HG02642 (cell line): Measurements from ENCODE around the gene ABLIM2.

Experiments
- ATAC-seq: cut with Tn5 transposase; IDR thresholded peaks from one replicate; pipeline ENCODE4 v1.9.1; 2021; ENCODE audit warnings: mild to moderate bottlenecking; ENCODE audit not compliant: unreplicated experiment, poor library complexity

ABLIM2 gene

DNA sequence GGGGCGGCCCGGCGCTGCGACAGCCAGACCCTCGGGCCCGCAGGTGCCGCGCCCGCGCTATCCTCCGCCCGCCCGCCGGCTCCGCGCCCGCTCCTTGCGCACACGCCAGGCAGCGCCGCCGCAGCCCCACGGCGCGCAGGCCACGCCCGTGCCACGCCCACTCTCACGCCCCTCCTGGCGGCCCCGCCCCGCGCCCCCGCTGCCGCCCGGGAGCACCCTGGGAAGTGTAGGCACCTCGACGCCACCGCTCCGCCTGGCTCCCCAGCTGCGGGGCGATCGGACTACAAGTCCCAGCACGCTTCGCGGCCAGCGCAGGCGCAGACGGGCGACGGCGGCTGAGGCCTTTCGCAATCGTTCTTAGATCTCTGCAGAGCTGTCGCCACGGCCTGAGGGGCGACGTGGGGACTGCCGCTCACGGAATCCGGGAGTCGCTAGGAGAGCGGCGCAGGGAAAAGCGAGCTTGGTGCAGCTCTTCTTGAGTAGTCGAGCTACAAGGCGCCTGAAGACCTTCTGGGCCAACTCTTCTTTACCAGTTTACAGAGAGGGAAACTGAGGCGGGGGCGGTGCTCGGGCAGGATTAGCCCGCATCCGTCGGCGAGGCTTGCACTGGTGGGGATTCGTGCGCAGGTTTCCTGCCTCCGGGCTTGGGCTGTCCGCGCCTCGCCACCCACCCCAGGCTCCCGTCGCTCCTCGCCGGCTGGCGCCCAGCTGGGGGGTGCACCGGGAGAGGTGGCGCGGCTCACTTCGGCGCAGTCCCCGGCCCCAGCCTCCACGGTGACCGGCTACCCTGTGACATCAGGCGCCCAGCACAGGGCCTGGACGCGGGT lies at the start of gene ABLIM2:
TSS of gene ABLIM2 (minus strand) at position 104 of the 827 bp plus-strand sequence. CDS start 124 bp downstream, outside the sequence.
- peak; percentile 94 for ATAC-seq

DNA sequence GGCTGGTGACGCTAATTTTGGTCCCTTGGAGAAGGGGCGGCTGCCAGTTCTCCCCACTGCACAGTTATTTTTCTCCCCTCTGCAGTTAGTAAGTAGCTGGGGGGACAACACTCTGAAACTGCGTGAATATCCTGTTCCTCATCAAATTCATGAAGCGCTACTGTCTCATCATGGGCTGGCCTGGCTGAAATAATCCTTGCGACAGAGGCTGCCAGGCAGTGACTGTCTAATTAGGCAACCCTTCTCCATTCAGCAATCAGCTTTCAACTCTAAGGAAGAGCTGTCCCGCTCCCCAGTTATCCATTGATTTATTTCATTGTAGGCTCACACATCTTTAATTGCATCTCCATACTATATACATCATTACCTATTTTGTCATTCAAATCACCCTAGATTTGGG lies 48.7 kb upstream of the ABLIM2 start:
- no peak for ATAC-seq

DNA sequence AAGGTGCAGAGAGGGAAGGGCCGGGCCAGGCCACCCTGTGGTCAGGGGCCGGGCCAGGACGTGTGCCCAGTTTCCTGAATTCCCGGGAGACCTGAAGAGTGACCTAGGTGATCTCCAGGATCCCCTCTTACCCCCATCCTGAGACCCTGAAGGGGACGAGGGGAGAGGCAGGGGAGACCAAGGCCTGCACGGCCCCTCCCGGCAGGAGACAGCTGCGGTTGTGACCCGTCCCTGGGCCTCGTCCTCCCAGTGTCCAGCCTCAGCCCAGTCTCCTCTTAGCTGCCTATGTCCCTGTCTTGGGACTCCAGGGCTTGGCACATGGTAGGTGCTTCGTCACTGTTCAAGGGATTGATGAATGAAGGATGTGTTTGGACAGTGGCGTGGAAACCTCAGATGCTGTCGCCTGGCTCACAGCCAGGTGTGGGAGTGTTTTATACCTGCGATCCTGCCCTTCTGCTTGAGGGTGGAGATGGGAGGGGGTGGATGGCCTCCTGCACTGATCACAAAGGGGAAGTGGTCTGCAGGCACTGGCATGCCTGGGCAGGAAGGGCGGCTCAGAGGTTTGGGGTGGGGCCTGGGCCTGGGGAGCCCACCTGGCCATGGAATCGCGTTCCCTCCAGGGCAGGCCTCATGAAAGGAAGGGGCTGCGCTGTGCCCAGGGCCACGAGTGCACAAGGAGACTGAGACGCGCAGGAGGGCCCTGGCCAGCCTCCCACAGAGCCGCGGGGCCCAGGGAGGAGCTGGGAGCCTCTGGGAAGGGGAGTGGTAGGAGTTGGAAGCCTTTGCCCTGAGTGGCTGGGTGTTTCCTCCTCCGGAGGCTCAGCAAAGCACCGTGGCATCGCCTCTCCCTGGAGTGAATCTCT lies 47.4 kb upstream of the ABLIM2 start:
- no peak for ATAC-seq

DNA sequence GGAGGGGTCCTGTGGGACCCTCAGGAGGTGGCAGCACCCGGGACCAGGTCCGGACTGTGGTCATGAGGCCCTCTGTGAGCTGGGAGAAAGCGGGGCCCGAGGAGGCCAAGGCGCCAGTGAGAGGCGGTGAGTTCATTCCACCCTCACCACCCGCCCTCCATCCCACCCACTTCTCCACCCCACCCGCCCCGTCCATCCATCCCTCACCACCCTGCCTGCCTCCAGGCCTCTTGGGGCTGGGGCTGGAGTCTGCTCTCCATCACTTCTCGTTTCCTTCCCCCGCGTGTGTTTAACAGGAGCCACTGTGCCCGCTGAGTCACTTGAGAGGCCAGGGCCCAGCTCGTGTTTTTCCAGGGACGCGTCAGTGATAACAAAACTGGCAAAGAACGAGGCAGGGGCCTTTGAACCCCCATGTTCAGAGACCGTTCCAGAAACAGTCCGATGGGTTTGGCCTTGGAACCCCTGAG lies 46.7 kb upstream of the ABLIM2 start:
- no peak for ATAC-seq

DNA sequence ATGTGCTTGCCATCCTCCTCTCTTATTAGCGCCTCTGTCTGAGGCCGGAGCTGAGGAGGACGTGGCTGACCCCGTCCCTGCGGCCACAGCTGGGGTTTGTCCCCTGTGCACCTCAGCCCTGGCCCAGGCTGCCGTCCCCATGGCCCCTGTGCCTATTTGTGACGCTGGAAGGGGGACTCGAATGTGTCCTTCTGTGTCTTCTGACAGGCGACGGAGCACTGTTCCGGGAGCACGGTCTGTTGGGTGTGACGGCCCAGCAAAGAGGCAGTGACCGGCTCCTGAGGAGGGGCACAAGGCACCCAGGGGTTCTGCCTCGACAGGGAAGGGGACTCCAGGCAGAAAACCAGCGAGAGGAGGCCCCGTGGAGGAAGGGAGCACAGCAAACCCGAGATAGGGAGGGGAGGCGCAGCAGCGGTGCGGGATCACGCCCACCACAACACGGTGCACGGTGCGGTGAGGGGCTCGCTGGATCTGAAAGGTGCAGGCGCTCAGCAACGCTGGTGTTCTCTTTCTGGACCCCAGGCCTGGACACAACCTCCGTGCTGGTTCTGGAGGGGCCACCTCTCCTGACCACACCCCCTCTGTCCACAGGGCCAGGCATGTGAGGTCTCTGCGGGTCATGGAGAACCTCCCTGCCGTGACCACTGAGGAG lies 46.1 kb upstream of the ABLIM2 start:
- ATAC-seq, result no peak

DNA sequence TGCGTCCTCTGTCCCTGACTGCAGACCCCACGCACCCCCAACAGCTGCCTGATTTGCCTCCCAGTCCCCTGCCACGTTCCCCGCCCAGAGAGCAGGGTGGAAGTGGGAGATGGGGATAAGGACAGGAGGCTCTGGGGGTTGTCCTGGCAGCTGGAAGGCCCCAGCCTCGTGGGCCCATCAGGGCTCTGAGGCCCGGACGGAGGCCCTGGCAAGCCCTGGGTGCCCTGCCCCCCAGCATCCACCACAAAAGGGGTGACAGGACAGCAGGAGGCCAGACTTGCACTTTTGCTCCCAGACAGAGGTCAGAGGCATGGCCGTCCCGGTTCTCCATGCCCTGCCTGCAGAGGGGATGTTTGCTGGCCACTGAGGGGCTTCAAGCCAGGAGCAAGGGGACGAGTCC lies 45.2 kb upstream of the ABLIM2 start:
- ATAC-seq, result no peak

DNA sequence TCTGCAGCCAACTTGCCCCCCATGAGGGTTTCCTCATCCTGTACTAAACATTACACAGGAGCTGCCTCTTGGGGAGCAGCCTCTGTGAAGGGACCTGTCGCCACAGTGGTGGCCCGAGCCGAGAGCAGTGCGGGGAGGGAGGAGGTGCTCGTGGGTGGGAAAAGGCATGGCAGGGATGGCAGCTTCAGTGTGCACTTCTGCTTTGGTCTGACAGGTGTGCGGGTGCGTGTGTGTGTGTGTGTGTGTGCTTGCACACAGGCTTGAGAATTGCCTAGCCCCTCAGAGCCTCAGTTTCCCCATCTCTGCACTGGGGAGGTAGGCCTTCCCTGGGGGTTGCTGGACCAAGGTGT lies 44.4 kb upstream of the ABLIM2 start:
- ATAC-seq, result no peak

DNA sequence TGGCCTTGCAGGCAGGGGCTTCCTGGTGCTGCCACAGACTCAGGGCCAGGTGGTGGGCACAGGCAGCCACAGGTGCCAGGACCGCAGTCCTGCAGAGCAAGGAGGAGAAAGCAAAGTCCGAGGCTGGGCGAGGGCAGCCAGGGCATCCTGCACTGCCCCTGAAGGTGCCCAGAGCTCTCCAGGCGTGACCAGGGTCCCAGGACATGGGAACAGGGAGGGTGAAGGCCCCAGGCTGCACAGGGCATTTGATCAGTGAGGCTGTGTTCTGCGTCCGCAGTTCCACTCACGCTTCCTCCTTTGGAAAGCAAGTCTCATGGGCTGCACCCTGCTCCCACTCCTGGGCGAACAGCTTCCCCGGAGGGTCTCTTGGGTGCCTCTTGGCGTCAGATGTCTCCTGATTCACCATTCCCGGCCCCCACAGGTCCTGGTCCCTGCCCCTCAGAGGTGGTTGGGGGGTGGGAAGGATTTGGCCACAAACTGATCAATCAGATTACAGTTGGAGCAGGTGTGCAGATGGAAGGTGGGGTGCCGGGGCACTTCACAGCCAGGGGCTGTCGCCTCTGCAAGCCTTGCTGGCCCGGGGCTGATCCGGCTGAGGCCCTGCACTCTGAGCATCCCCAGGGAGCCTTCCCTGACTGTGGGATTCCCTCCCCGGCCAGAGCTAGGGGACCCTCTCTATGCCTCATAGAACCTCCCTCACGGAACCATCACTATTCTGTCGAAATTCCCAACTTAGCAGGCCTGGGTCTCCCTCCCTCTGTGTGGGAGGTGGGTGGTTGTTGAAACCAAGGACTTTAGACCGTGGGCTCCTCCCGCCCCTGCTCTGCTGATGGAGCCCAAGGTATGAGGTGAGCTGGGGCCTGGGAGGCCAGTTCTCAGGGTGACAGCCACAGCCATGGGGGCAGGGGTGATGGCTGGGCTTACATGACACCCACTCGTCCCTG lies 43.8 kb upstream of the ABLIM2 start:
- no peak for ATAC-seq

DNA sequence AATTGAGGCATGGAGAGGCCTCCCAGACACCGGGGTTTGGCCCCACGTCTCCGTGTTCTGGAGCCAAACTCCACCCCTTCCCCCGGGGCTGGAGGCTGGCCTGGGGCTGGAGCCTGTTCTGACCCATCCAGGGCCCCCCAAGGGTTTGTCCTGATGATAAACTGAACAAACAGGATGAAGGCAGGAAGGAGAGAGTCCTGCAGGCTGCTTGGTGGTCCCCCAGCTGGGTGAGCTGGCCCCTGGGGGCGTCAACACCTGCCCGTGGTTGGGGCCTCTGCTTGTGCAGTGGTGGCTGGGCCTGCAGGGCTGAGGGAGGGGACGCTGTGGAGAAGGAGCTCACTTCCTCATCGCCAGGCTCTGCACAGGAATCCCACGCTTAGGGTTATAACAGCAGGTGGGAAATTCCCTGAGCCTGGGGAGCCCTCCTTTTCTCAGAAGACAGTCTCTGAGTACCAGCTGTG lies 42.7 kb upstream of the ABLIM2 start:
- peak; percentile 40 for ATAC-seq

DNA sequence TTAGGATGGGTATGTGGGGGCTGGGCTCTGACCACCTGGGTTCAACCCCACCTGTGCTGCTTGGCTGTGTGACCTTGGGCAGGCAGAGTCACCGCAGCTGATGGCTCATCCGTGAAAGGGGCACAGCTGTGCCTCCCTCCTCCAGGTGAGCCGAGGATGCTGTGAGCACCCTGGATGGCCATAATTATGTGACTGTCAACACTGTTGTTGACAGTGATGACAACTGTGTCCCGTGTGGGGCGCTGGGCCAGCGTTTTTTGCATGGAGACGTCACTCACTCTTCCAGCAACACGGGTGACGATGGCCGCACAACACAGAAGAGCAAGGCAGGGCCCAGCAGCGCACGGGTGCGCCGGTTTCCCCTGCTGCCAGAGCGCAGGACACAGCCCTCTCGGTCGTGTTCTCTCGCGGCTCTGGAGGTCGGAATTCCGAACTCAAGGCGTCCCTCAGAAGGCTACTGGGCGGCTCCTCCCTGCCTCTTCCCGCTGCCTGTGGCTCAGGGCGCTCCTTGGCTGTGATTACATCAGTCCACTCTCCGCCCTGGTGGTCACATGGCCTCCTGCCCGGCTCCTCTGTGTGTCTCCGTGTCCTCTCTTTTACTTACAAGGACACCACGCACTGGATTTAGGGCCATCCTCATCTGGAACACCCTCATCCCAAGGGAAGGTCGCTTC lies 41.8 kb upstream of the ABLIM2 start:
- ATAC-seq, result no peak

DNA sequence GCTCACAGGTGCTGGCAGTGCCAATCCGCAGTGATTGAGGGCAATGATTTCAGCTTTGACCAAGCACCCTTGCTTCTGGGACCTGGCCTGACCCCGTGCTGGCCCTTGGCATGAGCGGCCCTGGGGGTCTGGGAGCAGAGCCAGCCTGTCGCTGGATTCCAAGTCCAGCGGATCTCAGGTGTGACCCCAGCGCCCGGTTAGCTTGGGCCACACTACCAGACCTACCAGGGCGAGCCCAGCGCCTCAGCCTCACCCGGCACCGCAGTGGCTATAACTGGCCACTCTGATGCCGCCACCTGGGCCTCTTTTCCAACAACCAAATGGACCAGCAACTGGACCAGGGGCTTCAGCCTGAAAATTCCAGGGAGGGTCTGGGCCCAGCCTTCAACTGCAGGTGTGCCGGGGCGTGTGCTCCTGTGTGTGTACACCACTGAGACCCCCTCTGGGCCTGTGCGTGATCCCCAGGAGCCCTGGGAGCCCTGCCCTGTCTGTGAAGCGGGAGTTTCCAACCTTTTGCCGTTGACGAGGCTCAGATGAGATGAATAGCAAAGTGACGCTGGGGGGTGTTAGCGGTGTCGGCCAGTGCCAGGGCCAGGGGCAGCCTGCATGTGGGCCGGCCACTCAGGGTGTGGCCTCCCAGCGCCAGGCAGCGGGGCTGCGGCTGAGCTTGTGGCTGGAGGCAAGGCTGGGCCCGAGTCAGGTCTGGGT lies 41.1 kb upstream of the ABLIM2 start:
- ATAC-seq, result no peak

DNA sequence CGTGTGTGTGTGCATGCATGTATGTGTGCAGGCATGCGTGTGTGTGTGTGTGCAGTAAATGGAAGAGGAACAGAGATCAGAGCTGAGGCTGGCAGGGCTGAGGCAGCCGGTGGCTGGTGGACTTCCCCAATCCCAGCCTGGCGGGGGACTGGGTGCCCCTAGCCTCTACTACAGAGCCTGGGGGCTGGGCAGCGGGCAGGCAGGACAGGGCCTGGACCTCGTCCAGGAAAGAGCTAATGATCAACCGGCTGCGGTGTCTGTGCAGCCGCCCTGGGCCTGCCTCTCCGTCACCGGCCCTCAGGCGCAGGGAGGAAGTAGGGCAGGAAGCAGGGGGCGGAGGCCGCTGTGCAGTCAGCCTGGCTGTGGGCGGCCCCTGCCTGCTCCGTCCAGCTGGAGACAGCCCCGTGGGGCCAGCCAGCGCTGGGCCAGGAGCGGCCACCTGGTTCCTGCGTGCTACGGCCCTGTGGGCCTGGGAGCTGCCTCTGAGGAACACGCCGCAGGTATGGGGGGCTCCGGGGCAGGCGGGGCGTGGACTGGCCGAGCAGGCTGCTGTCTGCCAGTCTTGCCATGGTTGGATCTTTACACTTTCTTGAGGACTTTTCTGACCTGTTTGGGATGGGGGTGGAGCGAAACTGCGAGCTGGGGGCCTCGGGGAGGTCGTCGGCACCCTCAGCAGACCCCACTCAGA lies 40.4 kb upstream of the ABLIM2 start, which contains the start of gene SH3TC1:
TSS of gene SH3TC1 (plus strand) at position 385 of the 688 bp plus-strand sequence. CDS start 5,905 bp downstream, outside the sequence.
- peak; percentile 81 for ATAC-seq

DNA sequence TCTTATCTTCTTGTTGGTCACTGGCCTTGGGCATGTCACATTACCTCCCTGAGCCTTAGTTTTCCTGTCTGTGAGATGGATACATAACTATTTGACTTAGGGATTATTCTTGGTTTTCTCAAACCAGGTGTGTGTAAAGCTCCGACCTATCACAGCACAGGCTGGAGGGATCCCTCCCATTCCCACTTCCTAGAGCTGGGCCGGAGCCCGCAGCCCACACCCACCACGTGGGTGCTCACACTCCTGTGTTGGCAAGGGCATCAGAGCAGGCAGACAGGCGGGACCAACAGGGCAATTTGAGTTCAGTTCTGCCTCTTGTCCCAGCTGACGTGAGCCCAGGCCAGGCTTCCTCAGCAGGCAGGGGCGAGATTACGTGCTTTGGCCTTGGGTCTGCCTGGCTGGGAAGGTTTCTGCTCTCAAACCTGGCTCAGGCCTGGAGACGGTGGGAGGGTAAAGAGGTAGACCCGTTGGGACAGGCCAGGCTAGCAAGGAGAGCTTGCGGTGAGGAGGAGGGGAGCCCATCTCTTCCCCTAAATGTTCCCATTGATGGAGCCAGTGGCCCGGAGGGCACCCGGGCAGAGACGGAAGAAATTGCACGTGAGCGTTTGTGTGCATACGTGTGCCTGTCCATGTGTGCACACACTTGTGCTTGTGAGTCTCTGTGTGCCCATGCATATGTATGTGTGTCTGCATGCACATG lies 39.7 kb upstream of the ABLIM2 start:
- peak; percentile 1 for ATAC-seq

DNA sequence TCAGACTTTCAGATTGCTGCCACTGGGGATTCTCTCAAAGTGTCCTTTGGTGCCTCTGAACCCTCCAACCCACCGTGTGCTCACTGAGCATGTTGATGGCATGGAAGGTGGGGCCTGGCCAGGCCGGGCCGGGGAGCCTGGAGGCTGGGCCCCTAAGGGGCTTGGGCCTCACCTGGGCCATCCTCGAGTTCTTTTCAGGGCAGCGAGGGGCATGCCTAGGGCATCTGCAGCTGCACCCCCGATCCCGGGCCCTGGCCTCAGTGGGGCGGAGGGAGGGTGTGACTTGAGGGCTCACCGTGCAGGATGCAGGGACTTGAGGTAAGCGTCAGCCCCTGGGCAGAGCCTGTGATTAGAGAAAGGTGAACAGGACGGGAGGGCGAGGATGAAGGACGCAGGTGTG lies 38.9 kb upstream of the ABLIM2 start:
- no peak for ATAC-seq

DNA sequence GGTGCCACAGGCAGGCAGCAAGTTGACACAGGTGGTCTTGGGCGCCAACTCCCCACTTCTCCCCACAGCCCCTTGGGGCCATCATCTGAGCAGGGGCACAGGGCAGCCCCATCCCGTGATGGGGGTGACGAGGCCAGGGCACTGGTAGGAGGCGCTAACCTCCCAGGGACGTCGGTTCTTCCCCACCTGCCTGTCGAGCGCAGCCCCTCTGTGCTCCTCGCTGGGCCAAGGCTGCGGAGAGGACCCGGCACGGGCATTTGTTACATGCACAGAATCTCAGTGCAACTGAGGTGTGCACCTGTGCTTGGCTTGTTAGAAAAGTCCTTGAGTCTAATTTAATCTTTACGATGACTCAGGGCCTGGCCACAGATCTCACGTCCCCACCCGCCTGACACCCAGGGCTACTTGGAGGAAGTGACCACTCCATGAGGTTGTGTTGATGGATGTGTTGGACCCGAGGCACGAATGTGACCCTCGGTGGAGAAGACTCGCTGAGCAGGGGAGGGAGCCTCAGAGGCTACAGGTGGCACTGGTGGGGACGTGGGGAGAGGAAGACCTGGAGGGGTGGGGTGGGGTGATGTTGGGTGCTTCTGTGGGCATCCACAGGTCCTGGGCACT lies 37.3 kb upstream of the ABLIM2 start:
- no peak for ATAC-seq

DNA sequence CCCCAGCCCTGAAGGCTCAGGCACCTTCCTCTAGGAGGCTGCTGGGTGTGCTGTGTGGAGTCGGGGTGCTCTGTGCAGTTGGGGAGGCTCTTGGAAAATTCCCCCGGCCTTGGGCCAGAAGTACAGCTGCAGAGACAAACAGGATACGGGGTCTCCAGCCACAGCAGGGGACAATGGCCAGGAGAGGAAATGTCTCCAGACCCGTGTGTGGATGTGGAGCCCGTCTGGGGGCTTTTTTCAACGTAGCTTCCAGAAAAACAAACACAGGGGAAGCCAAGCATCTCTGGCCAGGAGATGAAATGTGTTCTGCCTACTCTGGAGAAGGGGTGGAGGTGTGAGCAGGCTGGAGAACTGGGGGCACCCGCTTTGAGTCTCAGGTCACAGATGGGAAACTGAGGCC lies 36.8 kb upstream of the ABLIM2 start:
- no peak for ATAC-seq
